GM06990 (cell line): ENCODE data around the gene IL17RA.
A peak's percentile ranks its signal among the peaks of the same experiment; 100 is the strongest.

Experiments used
- DNase-seq: peaks from one replicate; pipeline ENCODE4 v3.0.0-alpha.2; 2011; ENCODE audit not compliant: insufficient read length; ENCODE audit errors: extremely low read depth
- H3K27me3 ChIP-seq: replicated peaks from 2 replicates; pipeline ENCODE4 v1.6.0; 2011; ENCODE audit warnings: low read length; ENCODE audit not compliant: control insufficient read depth, insufficient read depth
- H3K36me3 ChIP-seq: 2 replicates; pipeline ENCODE4 v1.5.1; 2011; ENCODE audit warnings: low read length; ENCODE audit not compliant: control insufficient read depth, insufficient read depth
- H3K4me3 ChIP-seq: replicated peaks from 2 replicates; pipeline ENCODE4 v1.5.1; 2011; ENCODE audit warnings: low read depth, mild to moderate bottlenecking, control low read depth, low read length
- TF ChIP-seq, protein P1 (sequence below): IDR thresholded peaks from 2 replicates; pipeline ENCODE4 v1.5.1; 2011; ENCODE audit warnings: low read length, control low read depth, mild to moderate bottlenecking, inconsistent platforms; ENCODE audit not compliant: insufficient read depth, poor library complexity, severe bottlenecking

The IL17RA gene

DNA sequence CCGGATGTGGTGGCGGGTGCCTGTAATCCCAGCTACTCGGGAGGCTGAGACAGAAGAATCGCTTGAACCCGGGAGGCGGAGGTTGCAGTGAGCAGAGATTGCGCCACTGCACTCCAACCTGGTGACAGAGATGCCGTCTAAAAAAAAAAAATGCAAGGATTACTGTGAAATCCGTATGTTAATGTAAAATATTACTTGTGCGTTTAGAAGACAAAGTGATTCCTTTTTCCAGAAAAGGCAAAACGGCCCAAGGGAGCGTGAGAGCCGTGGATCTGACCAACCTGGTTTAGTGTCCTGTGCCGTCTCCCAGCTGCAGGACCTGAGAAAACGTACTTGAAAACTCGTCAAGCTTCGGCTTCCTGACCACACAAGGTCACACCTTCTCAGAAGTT lies 73.4 kb downstream of the IL17RA start:
- Histone ChIP-seq H3K4me3 (peak overlapping the region; percentile 80), H3K36me3 (no peaks in the 10 kb centered on the region), H3K27me3 (no peaks in the 10 kb centered on the region)
- DNase-seq, result no peak
- TF ChIP-seq, protein P1, sequence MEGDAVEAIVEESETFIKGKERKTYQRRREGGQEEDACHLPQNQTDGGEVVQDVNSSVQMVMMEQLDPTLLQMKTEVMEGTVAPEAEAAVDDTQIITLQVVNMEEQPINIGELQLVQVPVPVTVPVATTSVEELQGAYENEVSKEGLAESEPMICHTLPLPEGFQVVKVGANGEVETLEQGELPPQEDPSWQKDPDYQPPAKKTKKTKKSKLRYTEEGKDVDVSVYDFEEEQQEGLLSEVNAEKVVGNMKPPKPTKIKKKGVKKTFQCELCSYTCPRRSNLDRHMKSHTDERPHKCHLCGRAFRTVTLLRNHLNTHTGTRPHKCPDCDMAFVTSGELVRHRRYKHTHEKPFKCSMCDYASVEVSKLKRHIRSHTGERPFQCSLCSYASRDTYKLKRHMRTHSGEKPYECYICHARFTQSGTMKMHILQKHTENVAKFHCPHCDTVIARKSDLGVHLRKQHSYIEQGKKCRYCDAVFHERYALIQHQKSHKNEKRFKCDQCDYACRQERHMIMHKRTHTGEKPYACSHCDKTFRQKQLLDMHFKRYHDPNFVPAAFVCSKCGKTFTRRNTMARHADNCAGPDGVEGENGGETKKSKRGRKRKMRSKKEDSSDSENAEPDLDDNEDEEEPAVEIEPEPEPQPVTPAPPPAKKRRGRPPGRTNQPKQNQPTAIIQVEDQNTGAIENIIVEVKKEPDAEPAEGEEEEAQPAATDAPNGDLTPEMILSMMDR, result no peak

DNA sequence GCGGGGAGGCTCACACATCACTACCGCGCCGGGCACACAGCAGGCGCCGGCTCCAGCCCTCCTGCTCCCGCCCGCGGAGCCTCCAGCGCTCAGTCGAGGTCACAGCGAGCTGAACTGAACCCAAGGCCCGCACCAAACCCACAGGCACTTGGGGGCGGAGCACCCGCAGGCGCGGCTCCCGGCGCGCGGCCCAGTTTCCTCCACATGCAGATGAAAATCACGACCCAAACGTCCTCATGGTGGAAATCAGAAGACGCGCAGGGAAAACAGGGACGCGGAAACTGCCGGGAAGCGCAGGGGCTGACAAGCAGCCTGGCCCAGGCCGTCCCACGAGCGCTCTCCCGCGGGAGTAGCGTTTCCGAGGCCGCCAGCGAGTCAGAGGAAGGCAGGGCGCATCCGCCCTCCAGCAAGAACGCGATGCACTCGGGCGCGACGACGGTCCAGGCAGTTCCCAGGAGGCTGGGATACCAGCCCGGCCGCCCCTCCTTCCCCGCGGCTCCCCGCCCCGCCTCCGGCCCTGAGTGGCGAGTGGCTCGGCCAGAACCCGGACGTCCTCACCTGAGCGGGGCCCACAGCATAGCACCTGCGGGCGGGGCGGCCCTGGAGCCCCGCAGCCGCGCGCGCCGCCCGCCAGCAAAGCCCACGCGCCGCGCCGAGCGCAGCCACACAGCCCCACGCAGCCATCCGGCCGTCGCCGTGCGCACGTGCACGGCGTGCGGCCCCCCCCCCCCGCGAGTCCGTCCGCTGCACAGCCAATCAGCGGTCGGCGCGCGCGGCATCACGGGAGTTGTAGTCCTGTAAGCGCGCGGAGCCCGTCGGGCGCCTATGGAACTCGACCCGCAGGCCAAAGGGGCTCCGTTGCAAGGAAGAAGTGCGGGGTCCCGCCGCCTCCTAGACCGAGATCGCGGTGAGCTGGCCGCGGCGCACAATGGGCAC lies 74.0 kb downstream of the IL17RA start, which contains the start of gene HDHD5:
TSS of gene HDHD5 (minus strand) at position 710 of the 936 bp plus-strand sequence. CDS start at position 684, 26 bp downstream.
- H3K36me3 ChIP-seq, result no peaks in the 10 kb centered on the region
- peak; percentile 90 for DNase-seq
- H3K4me3 ChIP-seq, result peak within 1 kb of the TSS; percentile 80
- TF ChIP-seq, protein P1, result no peak
- no peaks in the 10 kb centered on the region for H3K27me3 ChIP-seq

DNA sequence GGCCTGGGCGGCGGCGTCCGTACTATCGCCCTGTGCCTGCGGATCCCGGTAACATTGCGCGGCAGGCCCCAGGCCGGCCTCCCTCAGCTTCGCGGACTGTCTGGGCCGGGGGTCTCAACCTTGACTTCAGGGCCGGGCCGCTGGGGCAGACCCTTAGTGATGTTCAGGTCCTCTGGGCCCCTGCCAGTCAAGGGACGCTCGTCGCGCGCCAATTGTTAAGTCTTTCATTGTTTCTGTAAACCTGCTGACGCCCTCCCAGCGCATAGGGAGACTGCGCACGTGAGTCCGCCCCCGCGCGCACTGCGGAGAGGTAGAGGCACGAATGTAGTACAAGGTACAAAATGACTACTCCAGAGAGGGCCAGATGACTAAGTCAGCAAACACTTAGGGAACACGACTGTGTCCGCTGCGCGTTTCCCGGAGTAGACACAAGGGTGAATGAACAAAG lies 74.7 kb downstream of the IL17RA start:
- peak overlapping the region; percentile 80 for H3K4me3 ChIP-seq
- no peak for DNase-seq
- no peaks in the 10 kb centered on the region for H3K27me3 ChIP-seq
- H3K36me3 ChIP-seq, result no peaks in the 10 kb centered on the region
- TF ChIP-seq, protein P1, result no peak

DNA sequence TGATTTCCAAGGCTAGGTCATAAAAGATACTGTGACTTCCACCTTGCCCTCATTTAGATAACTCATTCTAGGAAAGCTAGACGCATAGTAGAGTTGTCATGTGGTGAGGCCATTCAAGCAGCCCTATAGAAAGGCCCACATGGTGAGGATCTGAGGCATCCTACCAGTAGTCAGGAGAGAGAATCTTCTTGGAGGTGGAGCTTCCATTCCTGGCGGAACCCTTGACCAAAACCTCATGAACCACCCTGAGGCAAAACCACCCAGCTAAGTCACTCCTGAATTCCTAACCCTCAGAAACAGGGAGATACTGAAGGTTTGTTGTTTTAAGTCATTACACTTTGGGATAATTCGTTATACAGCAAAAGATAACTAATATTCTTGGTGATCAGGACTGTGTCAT lies 77.2 kb downstream of the IL17RA start:
- TF ChIP-seq, protein P1, result no peak
- Histone ChIP-seq H3K36me3 (no peaks in the 10 kb centered on the region), H3K4me3 (no peak overlapping the region), H3K27me3 (no peaks in the 10 kb centered on the region)
- DNase-seq, result no peak

DNA sequence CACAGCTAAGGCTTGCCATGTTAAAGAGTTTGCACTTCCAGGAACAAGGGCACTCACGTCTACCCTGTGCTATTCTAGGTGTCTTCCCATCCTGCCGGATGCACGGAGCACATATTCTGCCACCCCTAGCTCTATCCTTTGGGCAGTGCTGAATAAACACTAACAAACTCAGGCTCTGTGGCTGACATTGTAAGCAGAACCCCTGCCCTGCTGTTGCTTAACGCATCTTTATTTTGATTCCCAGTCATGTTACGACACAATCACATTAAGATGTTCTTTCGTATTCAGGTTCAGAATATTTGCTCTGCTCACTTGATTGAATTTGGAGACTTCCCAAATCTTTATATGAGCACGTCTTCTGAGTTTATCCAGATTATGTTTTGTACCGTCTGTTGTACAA lies 77.9 kb downstream of the IL17RA start:
- no peak overlapping the region for H3K4me3 ChIP-seq
- DNase-seq, result no peak
- H3K36me3 ChIP-seq, result no peaks in the 10 kb centered on the region
- TF ChIP-seq, protein P1, result no peak
- no peaks in the 10 kb centered on the region for H3K27me3 ChIP-seq
